Central memory CD4-positive, alpha-beta T cell (primary cell): Measurements from ENCODE around the gene ARF3.
A peak's percentile ranks its signal among the peaks of the same experiment; 100 is the strongest.

Source experiments
- DNase-seq: peaks from one replicate; pipeline ENCODE4 v3.0.0; 2022
- total RNA-seq, 3 experiments: gene quantifications; one replicate each; lab custom pipeline; 2026; lab: John Stamatoyannopoulos, UW

Gene ARF3
- 37.8 to 76.8 (median 74.2) reads per million in 3 experiments for total RNA-seq

- peak; percentile 91 for DNase-seq
Measured at GRCh38 chr12:48957141-48958048, at the start of gene ARF3. ARF3 (minus strand) TSS chr12:48957487; CDS start chr12:48941095, 16,392 bp downstream.

- no peak for DNase-seq
Measured at GRCh38 chr12:49000346-49000745, 43.1 kb upstream of the ARF3 start.

GRCh38 chr12:48999371-49000131, 42.3 kb upstream of the ARF3 start, which contains the start of gene DDN:
DDN (minus strand) TSS chr12:48999375; CDS start chr12:48999287, 88 bp downstream.
- DNase-seq = peak; percentile 36

GRCh38 chr12:48998497-48999353, 41.4 kb upstream of the ARF3 start:
- DNase-seq = no peak

GRCh38 chr12:48997719-48998496, 40.6 kb upstream of the ARF3 start:
- DNase-seq = no peak

- peak; percentile 59 for DNase-seq
Measured at GRCh38 chr12:48996794-48997718, 39.8 kb upstream of the ARF3 start.

- no peak for DNase-seq
Measured at GRCh38 chr12:48995086-48995879, 38.0 kb upstream of the ARF3 start.

GRCh38 chr12:48994224-48995085, 37.2 kb upstream of the ARF3 start:
- no peak for DNase-seq

- DNase-seq = no peak
Measured at GRCh38 chr12:48993787-48994186, 36.5 kb upstream of the ARF3 start.

- no peak for DNase-seq
Measured at GRCh38 chr12:48991247-48992050, 34.2 kb upstream of the ARF3 start.

- no peak for DNase-seq
Measured at GRCh38 chr12:48990552-48990951, 33.3 kb upstream of the ARF3 start.

- DNase-seq = peak; percentile 60
Measured at GRCh38 chr12:48988030-48988649, 30.9 kb upstream of the ARF3 start.

- DNase-seq = no peak
Measured at GRCh38 chr12:48986720-48987291, 29.5 kb upstream of the ARF3 start.

- DNase-seq = no peak
Measured at GRCh38 chr12:48985901-48986300, 28.6 kb upstream of the ARF3 start.

- no peak for DNase-seq
Measured at GRCh38 chr12:48985475-48985897, 28.2 kb upstream of the ARF3 start.

GRCh38 chr12:48982397-48983080, 25.3 kb upstream of the ARF3 start:
- no peak for DNase-seq
